ENCODE data around the gene TSPOAP1.

Gene TSPOAP1

DNA sequence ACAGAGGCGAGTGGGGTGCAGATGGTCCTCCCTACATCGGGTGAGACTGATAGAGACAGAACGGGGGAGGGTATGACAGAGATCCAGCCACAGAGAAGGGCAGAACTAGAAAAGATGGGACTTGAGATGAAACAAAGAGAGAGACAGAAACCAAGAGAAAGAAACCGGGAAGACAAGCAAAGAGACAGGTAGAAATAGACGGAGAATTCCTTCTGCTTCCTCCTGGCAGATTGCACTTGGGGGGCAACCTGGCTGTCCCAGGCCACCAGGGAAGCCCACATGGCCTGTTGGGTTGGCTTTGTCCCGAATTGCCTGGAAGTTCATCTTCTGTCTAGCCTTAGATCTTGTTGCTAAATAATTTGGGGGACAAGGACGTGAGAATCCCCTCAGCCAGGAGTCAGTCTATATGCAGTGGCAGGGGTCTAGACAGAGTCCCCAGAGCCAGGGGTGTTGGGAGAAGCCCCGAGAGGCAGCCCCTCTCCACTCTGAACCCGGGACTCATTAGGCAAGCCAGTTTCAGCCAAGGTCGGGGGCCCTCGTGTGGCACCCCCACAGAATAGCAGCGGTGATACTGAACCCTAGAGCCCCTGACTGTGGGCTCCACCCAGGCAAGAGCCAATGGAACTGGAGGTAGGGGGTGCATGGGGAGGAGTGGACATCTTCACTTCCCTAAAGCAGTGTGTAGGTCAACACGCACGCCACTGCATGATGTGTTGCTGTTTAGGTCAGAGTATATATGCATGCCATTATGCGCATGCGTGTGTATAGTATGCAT, 627 bp upstream of the TSPOAP1 start:
- DNase-seq (ENCODE audit: low read depth) = peak; percentile 89

DNA sequence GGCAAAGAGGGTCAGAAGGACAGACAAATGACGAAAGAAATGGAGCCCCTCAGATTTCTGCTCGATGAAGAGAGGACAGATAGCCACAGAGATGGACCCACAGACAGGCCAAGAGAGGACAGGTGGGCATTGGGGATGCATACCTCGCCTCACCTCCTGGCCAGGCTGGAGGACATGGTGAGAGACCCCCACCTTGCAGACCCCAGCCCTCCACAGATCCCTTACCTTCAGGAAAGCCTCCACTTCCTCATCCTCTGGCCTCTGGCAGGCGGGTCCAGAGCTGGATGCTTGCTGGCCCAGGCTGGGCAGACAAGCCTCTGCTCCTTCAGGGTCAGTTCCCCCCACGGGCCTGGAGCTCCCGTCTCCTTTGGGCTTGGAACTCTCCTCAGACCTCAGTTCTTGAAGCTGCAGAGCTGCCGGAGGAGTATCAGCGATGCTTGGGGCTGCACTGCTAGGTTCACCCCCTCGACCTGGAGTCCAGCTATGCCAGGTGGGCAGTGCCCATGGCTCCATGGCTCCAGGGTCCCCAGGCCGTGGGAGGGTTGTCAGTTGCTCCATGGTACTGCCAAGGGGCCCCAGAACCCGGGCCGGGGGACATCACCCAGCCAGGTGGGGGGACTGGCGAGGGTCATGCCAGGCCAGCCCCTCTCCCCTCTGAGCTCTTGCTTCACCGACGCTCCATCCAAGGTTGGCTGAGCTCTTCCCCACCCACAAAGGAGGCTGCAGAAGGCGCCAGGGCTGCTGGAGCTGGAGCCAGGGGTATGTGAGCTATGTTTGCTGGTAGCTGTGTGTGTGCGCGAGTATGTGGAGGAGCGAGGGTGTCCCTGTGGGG, 1.0 kb downstream of the TSPOAP1 start:
- no peak for DNase-seq (ENCODE audit: low read depth)

DNA sequence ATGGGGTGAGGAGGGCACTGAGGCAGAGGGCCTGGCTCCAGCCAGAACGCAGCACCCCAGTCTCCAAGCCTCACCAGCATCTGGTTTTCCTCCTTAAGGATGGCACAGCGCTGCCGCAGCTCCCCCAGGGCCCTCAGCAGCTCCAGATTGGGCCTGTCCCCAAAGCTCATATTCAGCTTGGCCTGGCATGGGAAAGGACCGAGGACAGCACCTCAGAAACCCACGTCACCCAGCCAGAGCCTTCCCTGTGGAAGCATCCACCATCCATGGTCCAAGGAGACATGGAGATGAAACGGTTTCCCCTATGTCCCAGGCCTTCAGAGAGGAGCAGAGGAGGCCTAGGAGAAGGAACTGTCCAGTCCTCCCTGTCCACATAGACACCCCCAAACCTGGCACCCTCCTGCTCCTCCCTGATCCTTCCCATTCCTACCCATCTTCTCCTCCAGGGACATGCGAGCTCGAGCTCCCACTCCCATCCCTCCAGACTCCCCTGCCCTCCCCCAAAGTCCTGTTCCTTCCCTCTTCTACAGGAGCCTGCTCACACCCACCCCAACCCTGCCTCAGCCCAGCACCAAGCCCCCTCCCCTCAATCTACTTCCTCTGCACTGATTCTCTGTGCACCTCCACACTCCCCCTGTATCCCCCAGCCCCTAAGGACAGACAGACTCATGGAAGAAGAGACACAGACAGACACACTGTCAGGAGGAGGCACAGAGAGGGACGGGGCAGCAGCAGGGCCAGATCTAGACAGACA, 1.8 kb downstream of the TSPOAP1 start:
- no peak for DNase-seq (ENCODE audit: low read depth)

DNA sequence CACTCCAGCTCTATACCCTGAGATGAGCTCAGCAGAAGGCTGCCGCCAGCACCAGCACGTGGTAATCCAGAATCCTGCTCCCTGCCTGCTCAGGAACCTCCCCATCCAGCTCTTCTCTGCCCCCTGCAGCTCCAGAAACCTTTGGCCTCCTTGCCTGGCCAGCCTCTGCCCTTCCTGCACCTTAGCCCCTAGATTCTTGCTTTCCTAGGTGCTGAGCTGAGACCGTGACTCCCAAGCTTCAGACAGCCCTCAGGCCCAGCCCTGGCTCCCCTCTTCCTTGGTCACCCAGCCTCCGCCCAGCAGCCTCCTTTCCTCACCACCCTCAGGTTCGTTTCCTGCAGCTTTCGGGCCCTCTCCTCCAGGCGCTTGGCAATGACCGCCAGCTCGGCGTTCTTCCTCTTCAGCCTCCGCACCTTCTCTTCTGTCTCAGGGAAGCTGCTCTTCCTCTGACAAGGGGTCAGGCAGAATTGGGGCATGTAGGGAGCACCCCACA, 2.6 kb downstream of the TSPOAP1 start:
- DNase-seq (ENCODE audit: low read depth) = no peak

DNA sequence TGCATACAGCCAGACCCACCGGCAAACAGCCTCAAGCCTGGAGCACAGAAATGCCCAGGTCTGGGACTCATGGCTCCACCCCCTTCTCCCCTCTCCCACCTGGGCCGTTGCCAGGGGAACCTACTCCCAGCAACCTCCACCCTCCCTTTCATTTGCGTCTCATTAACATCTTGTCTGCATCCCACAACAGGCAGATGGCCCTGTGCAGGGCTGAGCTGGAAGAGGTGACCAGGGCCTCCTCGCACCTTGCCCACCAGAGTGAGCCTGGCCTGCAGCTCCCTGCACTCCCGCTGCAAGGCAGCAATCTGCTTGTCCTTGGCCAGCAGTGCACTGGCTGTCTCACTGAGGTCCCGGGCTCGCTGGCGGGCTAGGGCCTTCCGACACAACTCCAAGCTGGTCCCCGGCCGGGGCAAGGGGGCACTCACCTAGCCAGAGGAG, 3.3 kb downstream of the TSPOAP1 start:
- DNase-seq (ENCODE audit: low read depth) = no peak

DNA sequence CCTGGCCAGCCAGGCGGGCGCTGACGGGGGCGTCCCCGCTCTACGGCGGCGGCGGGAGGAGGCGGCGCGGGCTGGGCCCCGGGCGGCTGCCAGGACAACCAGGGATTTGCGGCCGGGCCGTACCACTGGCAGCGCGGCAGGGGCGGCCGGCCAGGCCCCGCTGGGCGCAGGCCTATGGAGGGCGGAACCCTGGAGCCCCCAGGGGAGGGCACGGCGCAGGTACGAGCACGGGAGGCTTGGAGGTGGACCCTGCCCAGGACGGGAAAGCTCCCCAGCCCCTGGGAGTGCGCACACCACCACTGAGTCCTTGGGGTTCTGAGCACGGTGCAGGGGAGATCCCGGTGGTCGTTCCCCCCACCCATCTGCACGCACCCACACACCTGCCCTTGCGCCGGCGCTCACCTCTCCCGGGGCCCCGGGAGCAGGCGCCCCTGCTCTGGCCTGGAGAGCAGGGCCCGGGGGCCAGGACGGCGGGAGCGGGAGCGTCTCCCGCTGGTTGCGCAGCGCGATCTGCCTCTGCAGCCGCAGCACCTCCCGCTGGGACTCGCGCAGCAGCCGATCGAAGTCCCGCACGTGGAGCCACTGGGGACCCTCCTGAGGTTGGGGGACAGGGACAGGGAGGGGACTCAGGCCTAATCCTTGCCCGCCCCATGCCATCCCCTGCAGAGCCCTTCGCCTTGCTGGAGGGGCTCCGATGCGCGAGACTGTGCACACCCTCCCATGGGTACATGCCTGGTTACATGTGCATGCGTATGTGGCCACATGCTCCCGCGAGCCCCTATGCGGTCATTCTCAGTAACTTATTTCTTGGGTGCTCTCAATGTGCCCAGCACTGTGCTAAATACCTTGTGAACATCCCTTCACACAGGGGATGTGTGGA, 3.9 kb downstream of the TSPOAP1 start:
- DNase-seq (ENCODE audit: low read depth) = no peak

DNA sequence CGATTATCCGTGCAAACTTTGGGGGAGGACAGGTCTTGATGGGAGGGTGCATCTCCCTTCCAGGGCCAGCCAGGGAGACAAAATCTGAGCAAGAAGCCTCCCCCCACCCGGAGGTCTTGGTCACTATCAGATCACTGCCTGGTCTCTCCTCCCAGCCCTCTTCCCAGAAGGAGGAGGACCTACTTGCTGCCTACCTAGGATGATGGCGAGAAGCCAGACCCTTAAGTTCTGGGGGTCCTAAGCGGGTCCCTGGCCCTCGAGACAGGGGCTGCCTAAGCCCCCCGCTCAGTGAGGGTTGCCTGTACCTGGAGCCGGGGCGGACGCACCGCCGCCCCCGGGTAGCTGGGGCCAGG, 4.6 kb downstream of the TSPOAP1 start:
- DNase-seq (ENCODE audit: low read depth) = no peak

DNA sequence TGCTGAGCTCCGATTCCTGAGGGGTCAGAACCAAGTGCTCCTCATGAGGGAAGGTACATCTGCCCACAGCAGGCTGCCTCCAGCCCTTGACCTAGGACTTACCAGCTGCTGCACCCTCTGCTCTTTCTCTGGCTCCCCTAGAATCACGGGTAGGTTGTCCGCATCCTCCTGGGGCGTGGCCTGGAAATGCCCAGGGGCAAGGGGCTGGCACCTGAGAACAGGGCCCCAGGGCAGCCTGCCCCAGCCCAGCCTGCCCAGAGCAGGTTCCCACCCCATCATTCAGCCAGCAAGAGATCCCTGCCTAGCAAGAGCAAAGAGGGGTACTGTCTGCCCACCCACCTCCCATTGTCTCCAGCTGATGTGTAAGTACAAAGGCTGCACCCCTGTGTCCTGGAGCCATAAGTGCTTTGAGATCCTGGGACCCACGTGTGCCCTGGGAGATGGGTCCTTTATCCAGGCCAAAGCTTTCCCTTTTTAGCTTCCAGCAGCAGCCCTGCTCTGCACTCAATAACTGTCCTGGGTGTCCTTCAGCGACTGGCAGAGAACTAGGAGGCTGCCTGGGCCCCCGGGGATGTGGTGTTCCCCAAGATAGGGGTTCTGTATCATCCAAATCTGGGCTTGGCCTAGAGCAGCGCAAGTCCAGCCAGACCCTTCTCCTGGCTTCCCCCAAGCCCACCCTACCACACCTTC, 5.1 kb downstream of the TSPOAP1 start:
- DNase-seq (ENCODE audit: low read depth) = no peak

DNA sequence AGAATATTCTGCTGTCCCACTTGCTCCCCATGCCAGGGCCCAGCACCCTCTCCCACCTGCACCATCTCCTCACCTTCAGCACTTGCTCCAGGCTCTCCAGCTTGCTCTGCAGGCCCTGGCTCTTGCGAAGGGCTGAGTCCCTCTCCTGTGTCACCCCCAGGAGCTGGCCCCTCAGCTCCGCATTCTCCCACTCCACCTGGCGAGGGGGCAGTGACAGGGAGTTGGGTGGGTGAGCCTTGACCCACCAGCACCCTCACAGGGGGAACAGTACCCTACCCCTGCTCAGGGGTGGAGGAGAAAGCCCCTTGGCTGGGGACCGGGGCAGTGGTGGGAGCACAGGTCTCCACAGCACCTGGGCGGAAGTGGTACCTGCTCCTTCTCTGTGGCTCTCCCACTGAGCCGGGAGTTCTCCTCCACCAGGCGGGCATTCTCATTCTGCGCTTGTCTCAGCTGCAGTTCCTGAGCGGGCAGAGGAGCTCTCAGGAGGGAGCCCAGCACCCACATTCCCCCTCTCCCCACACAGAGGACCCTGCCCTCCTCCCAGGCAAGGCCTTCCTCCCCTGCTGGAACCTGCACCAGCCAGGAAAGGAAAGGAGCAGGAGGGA, 5.9 kb downstream of the TSPOAP1 start:
- DNase-seq (ENCODE audit: low read depth) = no peak

DNA sequence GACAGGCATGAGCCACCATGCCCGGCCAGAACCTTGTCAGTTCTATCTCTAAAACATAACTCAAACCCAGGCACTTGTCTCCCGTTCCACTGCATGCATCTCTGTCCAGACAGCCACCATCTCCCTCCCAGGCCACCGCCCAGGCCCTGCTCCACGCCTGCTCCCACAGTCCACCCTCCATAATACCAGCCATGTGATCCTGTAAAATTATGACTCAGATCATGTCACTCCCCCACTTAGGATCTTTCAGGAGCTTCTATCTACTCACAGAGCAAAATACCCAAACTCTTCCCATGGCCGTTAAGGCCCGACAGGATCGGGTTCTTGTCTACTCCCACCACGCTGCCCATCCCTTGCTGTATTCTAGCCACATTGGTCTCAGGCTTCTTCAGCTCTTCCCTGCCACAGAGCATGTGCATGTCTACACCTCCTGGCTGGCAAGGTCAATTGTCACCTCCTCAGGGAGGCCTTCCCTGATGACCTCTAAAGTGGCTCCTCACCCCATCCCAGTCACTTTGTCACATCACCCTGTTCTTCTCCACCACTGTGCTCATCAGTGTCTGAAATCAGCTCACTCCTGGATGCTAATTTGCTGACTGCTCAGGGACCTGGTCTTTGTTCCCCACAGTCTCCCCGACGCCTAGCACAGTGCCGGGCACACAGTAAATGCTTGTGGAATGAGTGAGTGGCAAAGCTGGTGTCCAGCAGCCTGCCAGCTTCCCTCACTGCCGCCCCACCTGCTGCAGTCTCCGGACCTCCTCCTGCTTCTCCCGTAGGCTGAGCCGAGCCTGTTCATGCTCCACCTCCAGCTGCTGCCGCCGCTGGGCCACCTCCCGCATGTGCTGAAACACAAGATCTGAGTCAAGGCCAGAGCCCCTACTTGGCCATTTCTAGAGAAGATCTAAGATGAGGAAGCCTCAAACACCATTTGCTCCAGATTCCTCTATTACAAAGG, 6.7 kb downstream of the TSPOAP1 start:
- no peak for DNase-seq (ENCODE audit: low read depth)

DNA sequence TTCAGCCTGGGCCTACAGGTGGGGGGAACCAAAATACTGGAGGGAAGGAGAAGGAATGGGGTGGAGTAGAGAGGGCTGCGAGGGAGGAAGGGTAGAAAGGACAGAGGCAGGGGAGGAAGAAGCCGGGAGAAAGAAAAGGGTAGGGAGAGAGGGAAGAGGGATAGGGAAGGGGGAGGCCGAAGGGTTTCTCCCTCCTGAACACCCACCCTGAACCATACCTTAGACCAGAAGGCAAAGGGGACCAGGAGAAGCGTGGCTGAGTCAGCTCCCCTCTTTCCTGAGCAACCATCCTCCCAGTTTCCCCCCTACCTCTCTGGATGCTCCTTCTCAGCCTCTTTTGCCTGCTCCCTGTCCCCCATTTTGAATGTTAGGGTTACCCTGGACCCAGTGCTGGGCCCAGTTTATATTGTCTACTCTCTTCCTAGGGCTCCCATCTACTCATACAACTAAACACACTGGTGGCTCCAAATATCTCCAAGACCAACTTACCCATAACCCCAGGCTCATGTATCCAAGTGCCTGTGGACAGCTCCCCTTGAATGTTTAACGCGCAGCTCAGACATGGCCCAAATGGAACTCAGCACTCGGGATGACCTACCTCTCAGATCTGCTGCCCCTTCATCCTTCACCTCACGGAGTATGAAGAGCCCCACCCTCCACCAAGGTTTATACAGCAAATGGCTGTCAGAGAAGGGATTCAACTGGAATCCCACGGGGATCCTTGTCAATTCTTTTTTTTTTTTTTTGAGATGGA, 7.8 kb downstream of the TSPOAP1 start:
- no peak for DNase-seq (ENCODE audit: low read depth)

DNA sequence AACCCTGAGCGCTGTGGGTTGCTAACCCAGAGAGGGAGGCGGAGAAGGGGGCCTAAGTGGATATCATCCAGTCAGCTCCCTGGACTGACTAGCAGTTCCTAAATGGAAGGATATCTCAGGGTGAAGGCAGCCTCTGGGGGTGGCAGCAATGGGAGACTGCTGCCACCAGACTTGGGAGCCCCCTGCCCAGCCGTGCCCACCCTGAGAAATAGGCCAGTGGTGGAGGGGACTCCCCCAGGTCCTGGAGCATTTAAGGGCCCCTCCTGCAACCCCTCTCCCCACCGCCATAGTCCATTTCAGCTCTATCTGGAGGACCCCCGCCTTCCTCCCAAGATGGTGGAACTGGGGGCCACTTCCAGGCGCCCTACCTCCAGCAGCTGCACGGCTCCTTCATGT, 8.4 kb downstream of the TSPOAP1 start:
- no peak for DNase-seq (ENCODE audit: low read depth)

DNA sequence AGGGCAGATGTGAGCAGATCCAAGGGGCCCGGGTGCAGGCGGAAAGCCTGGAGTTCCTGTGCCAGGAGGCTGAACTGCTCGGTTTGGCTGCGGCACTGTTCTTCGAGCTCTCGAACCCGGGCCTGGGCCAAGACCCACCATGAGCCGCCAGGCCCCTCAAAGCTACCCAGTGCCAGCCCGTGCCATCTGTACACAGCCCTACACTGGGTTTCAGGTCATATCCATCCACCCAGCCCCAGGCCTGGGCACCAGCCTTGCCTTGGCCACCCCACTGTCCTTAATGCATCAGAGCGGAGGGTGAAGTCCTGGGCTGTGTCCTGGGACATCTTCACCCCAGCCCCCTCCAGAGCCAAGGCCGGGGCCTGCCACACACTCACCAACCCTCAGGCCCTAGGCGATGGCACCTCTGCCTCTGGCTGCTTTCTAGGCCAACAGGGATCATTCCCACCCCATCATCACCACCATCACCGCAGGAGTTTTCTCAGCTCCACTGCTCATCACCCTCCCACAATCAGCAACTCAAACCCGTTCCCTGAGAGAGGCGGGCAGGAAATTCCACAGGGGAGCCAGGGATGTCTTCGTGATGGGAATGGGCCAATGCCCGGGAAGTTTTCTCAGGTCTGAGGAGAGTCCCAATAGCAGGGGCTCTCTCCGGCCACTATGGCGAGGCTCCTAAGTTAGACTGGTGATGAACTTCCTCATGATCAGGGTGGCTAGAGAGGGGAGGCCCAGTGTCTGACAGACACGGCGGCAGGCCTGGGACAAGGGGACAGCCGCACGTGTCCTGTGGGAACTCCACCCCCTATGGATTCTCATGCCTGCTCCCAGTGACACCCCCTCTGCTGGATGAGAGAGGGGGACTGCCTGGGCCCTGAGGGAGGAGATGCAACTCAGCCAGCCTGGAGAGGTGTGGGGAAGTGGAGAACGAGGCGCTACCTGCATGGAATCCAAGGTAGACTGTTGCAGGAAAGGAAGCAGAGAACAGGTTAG, 9.1 kb downstream of the TSPOAP1 start:
- DNase-seq (ENCODE audit: low read depth) = no peak

DNA sequence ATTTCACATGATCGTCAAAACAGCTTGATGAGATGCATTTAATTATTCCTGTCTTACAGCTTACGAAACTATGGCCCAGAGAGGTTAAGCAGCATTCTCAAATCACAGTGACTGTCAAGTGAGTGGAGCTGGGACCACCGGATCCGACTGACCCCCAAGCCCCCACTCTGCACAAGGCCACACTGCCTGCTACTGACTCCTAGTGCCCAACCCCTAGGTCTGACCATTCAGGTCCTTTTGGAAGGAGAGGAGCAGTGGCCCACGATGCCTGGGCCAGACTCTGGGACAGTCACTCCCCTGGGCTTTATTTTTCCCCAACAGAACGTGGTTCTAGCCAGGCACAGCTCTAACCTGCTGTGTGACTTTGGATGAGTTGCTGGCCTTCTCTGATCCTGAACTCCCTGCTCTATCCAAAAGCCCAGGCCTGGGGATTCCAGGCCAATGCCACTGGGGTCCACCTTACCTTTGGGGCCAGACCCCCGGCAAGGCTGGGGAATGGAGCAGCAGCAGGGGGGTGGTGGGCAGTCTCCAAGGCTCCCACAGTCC, 9.9 kb downstream of the TSPOAP1 start:
- DNase-seq (ENCODE audit: low read depth) = no peak

DNA sequence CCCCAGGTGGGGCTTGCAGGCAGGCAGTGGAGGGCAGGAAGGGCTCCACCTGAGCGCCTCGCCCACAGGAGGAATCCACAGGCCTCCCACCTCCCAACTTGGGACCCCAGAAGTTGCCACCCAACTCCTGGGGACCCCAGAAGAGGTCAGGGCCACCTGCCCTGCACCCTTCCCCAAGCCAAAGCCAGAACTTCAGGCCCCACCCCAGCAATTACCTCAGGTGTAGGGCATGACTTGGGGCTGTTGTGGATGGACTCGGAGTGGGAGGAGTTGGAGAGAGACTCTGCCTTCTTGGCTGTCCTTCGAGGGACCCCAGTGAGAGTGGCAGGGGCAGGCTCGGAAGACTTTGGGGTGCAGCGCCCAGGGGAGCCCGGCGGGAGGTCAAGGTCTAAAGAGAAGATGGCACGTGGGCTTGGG, 10.5 kb downstream of the TSPOAP1 start:
- no peak for DNase-seq (ENCODE audit: low read depth)

DNA sequence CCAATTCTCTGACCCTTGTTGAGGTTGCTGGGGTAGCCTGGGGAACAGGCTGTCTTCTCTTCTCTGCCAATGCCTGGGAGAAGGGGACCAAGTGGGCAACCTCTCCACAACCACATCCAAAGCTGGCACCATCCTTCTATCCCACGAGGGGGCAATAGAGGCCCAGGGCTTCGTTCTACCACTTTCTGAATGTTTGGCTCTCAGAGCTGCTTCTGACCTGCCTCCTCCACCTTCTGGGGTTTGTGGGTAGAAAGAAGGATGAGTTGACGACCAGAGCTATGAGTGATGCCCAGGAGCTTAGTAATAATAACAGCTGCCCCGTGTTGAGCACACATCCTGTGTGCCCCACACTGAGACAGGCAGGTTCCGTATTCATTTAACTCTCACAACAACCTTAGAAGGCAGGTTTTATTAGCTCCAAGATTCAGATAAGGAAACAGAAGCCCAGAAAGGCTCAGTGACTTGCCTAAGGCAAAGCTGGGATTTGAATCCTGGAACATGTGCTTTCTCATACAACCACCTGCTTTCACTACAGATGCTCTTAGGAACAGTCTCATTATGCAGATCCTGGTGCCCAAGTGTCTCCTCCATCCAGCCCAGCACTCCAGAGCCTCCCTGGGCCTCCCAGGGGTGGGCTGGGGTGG, 11.1 kb downstream of the TSPOAP1 start:
- DNase-seq (ENCODE audit: low read depth) = no peak
